K562 (cell line): ENCODE data around the gene SRRT. TPM values are rescaled to one million over a fixed set of nuclear protein-coding genes. Genes with fewer than 3 reads are reported as not detected.

Experiments used
- ATF2 ChIP-seq: sonication (generic); formaldehyde crosslinking; IDR thresholded peaks from 2 replicates; pipeline ENCODE4 v1.8.1; 2022; ENCODE audit warnings: missing genetic modification reagents
- CEBPG ChIP-seq, 3 experiments: fragments of 200-800 bp in 1 of 3; sonication (Bioruptor generic) in 1 of 3; sonication (generic) in 1 of 3; formaldehyde crosslinking in 1 of 3; IDR thresholded peaks in 2 of 3; conservative IDR thresholded peaks in 1 of 3; 2 replicates each; pipeline versions ENCODE4 v1.6.1 to v1.8.0; 2016 to 2022; ENCODE audit warnings: missing compliant biosample characterization in 2 of 3, missing genetic modification characterization in 2 of 3, mild to moderate bottlenecking in 1 of 3, missing genetic modification reagents in 1 of 3
- CHAMP1 ChIP-seq: fragments of 450-650 bp; IDR thresholded peaks from 2 replicates; pipeline ENCODE4 v1.6.1; 2016; ENCODE audit warnings: mild to moderate bottlenecking
- CSDE1 ChIP-seq, 2 experiments: fragments of 450-650 bp; IDR thresholded peaks; 2 replicates each; pipeline ENCODE4 v1.6.1; 2016; ENCODE audit warnings: mild to moderate bottlenecking in 1 of 2
- CTBP1 ChIP-seq: fragments of 450-650 bp; IDR thresholded peaks from 2 replicates; pipeline ENCODE4 v1.6.1; 2016; ENCODE audit warnings: borderline replicate concordance
- GATAD2A ChIP-seq: fragments of 450-650 bp; IDR thresholded peaks from 2 replicates; pipeline ENCODE4 v1.6.1; 2017
- KAT2B ChIP-seq: IDR thresholded peaks from one replicate; pipeline ENCODE4 v1.6.1; 2012; ENCODE audit warnings: low read depth, mild to moderate bottlenecking, control low read depth, inconsistent platforms, low read length, moderate library complexity
- KLF13 ChIP-seq: fragments of 450-650 bp; IDR thresholded peaks from 2 replicates; pipeline ENCODE4 v1.6.1; 2016; ENCODE audit warnings: missing genetic modification characterization, low read depth, mild to moderate bottlenecking, missing compliant biosample characterization, moderate library complexity, borderline replicate concordance
- MAZ ChIP-seq, 2 experiments: fragments of 450-650 bp in 1 of 2; sonication (generic) in 1 of 2; formaldehyde crosslinking; IDR thresholded peaks in 1 of 2; conservative IDR thresholded peaks in 1 of 2; 2 replicates each; pipeline versions ENCODE4 v1.4.0 to v1.5.0; 2020; ENCODE audit warnings: mild to moderate bottlenecking in 1 of 2, missing genetic modification reagents in 1 of 2
- NR2C1 ChIP-seq, 2 experiments: fragments of 450-650 bp; IDR thresholded peaks; 2 replicates each; pipeline ENCODE4 v1.6.1; 2017; ENCODE audit warnings: mild to moderate bottlenecking in 2 of 2, antibody characterized with exemption in 1 of 2, inconsistent platforms in 1 of 2, missing compliant biosample characterization in 1 of 2, missing genetic modification characterization in 1 of 2
- PHF20 ChIP-seq: fragments of 450-650 bp; IDR thresholded peaks from 2 replicates; pipeline ENCODE4 v1.6.1; 2018; ENCODE audit not compliant: partially characterized antibody
- POLR3G ChIP-seq: IDR thresholded peaks from 2 replicates; pipeline ENCODE4 v1.6.1; 2011; ENCODE audit not compliant: insufficient read length, insufficient replicate concordance; ENCODE audit errors: extremely low read depth
- RBM15 ChIP-seq: fragments of 200-400 bp; formaldehyde crosslinking; IDR thresholded peaks from 2 replicates; pipeline ENCODE4 v1.6.1; 2018; ENCODE audit warnings: mild to moderate bottlenecking, low read length, moderate library complexity; ENCODE audit not compliant: insufficient read depth
- ZFX ChIP-seq: sonication (generic); formaldehyde crosslinking; IDR thresholded peaks from 2 replicates; pipeline ENCODE4 v1.8.0; 2022; ENCODE audit warnings: mild to moderate bottlenecking, missing genetic modification reagents, moderate library complexity
- ZNF165 ChIP-seq: fragments of 250-450 bp; sonication (Bioruptor Pico); IDR thresholded peaks from 2 replicates; pipeline ENCODE4 v1.4.0; 2020; ENCODE audit warnings: borderline replicate concordance
- ZNF699 ChIP-seq: fragments of 250-450 bp; sonication (Bioruptor Pico); IDR thresholded peaks from 2 replicates; pipeline ENCODE4 v1.8.0; 2021; ENCODE audit warnings: mild to moderate bottlenecking, moderate library complexity; ENCODE audit not compliant: insufficient replicate concordance
- polyA plus RNA-seq, 8 experiments: library from polyadenylated mRNA; depleted of rRNA in 4 of 8; stranded (reverse) in 5 of 8; unstranded in 3 of 8; fragments of >200 nt; fragmentation: Nextera tagmentation in 2 of 8; fragmentation: Illumina TruSeq in 1 of 8; extraction: Ambion mirVana in 2 of 8; extraction: Trizol in 1 of 8; gene quantifications; 2 replicates each; pipeline versions ENCODE4 v1.2.1 to v1.2.3, GENCODE V29; 2011 to 2014; ENCODE audit warnings: inconsistent platforms in 1 of 8, missing spikeins in 1 of 8
- total RNA-seq, 7 experiments: library from RNA; depleted of rRNA in 6 of 7; stranded (reverse); fragments of >200 nt in 6 of 7; fragmentation: Illumina TruSeq in 2 of 7; extraction: Trizol in 2 of 7; gene quantifications; 2 replicates each; pipeline versions ENCODE4 v1.2.1 to v1.2.3, GENCODE V29; 2011 to 2021; ENCODE audit warnings: low replicate concordance in 1 of 7
- TF ChIP-seq, protein P1 (sequence below): fragments of 250-450 bp; sonication (Bioruptor Pico); IDR thresholded peaks from 2 replicates; pipeline ENCODE4 v1.4.0; 2020; ENCODE audit warnings: borderline replicate concordance
- TF ChIP-seq, protein P2 (sequence below): sonication (generic); formaldehyde crosslinking; IDR thresholded peaks from 2 replicates; pipeline ENCODE4 v1.8.0; 2022; ENCODE audit warnings: missing genetic modification reagents, mild to moderate bottlenecking, borderline replicate concordance

SRRT gene
- total and polyA plus RNA-seq, 9 of the 15 experiments (the other 6 are each of a cell fraction or from before 2014, with no cell fraction given): 10.3 to 263 (median 84.4) TPM

DNA sequence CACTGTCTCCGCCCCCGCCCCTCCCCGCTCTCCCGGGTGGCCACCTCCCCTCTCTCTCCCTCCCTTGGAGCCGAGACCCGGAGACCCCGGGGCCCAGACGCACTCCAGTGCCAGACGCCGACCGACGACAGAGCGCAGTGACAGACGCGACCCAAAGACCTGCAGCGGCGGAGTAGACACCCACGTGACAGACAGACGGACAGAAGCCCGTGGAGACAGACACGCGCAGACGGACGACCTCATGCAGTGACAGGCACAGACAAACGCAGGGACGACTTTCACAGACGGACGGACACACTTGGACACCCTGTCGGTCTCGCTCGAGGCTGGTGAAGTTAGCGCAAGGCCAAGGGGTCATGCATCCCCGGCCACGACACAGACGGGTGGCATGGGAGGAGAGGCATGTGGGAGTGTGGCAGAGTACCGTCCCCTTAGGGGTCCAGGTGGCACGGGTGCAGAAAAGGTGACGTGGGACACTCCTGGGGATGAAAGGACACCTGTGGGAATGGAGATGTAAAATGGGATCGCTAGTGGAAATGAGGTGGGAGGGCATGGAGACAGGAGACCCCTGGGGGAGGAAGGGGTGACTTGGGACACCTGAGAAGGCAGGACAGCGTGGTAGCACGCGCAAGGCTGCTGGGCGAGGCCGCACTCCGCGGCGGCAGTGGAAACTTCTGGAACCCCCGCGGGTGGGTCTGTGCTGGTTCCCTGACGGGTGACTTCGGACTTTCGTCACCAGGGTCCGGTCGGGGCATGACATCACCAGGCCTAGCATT, 21.2 kb downstream of the SRRT start (continued):
- TF ChIP-seq POLR3G (no peak), ATF2 (CRISPR knock-in tag) (no peak; the same call in 1 of the 2 replicates), KLF13 (tag) (peak; percentile 9; the same call in 1 of the 2 replicates), ZNF165 (CRISPR knock-in tag) (no peak), MAZ (CRISPR knock-in tag; conservative IDR thresholded peaks at IDR 0.05 in 1 of 2, IDR thresholded peaks at IDR 0.05 in 1 of 2) (no peak), ZFX (CRISPR knock-in tag) (peak; percentile 40; the same call in 1 of the 2 replicates), RBM15 (no peak), CHAMP1 (no peak), CEBPG (CRISPR knock-in tag; IDR thresholded peaks at IDR 0.05) (peak; percentile 57; the same call in 1 of the 2 replicates), CEBPG (tag; conservative IDR thresholded peaks at IDR 0.05 in 1 of 2, IDR thresholded peaks at IDR 0.05 in 1 of 2) (no peak), GATAD2A (peak; percentile 79), ZNF699 (CRISPR knock-in tag) (no peak), CTBP1 (peak; percentile 36), PHF20 (no peak), CSDE1 (IDR thresholded peaks at IDR 0.05) (peak in 1 of 2 experiments; percentile 59; a peak in 1 of 4 replicates), KAT2B (no peak), NR2C1 (IDR thresholded peaks at IDR 0.05) (no peak), NR2C1 (tag; IDR thresholded peaks at IDR 0.05) (no peak)
- TF ChIP-seq, protein P1, sequence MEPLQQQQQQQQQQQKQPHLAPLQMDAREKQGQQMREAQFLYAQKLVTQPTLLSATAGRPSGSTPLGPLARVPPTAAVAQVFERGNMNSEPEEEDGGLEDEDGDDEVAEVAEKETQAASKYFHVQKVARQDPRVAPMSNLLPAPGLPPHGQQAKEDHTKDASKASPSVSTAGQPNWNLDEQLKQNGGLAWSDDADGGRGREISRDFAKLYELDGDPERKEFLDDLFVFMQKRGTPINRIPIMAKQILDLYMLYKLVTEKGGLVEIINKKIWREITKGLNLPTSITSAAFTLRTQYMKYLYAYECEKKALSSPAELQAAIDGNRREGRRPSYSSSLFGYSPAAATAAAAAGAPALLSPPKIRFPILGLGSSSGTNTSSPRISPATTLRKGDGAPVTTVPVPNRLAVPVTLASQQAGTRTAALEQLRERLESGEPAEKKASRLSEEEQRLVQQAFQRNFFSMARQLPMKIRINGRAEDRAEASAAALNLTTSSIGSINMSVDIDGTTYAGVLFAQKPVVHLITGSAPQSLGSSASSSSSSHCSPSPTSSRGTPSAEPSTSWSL (CRISPR knock-in tag): no peak
- TF ChIP-seq, protein P2, sequence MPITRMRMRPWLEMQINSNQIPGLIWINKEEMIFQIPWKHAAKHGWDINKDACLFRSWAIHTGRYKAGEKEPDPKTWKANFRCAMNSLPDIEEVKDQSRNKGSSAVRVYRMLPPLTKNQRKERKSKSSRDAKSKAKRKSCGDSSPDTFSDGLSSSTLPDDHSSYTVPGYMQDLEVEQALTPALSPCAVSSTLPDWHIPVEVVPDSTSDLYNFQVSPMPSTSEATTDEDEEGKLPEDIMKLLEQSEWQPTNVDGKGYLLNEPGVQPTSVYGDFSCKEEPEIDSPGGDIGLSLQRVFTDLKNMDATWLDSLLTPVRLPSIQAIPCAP (CRISPR knock-in tag): no peak
